GM20000 (cell line): Measurements from ENCODE around the gene ARSG.

ENCODE experiments used
- DNase-seq: peaks from one replicate; pipeline ENCODE4 v3.0.0; 2012; ENCODE audit warnings: low spot score
- TF ChIP-seq, protein P1 (sequence below): IDR thresholded peaks from 2 replicates; pipeline ENCODE4 v1.5.1; 2012; ENCODE audit warnings: mild to moderate bottlenecking, control low read depth; ENCODE audit errors: extremely low read depth, missing control alignments

The ARSG gene

DNA sequence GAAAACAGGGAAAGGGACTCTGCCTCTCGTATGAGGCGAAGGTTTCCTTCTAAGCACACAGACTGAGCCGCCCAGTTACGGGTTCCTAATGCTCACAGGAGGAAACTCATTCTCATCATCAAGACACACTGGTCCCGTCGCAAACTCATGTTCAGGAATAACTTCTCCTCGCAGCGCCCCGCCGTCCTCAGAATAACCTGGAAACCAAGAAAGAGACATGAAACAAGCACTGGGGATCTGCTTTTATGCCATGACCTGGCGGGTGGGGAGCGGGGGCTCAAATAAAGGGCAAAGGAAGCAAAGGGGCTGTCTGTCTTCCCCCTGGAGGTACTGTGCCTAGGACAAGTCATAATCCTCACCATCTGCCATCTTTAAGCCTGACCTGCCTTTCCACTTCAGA, 134.7 kb downstream of the ARSG start:
- DNase-seq: no peak
- TF ChIP-seq, protein P1, sequence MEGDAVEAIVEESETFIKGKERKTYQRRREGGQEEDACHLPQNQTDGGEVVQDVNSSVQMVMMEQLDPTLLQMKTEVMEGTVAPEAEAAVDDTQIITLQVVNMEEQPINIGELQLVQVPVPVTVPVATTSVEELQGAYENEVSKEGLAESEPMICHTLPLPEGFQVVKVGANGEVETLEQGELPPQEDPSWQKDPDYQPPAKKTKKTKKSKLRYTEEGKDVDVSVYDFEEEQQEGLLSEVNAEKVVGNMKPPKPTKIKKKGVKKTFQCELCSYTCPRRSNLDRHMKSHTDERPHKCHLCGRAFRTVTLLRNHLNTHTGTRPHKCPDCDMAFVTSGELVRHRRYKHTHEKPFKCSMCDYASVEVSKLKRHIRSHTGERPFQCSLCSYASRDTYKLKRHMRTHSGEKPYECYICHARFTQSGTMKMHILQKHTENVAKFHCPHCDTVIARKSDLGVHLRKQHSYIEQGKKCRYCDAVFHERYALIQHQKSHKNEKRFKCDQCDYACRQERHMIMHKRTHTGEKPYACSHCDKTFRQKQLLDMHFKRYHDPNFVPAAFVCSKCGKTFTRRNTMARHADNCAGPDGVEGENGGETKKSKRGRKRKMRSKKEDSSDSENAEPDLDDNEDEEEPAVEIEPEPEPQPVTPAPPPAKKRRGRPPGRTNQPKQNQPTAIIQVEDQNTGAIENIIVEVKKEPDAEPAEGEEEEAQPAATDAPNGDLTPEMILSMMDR: no peak

DNA sequence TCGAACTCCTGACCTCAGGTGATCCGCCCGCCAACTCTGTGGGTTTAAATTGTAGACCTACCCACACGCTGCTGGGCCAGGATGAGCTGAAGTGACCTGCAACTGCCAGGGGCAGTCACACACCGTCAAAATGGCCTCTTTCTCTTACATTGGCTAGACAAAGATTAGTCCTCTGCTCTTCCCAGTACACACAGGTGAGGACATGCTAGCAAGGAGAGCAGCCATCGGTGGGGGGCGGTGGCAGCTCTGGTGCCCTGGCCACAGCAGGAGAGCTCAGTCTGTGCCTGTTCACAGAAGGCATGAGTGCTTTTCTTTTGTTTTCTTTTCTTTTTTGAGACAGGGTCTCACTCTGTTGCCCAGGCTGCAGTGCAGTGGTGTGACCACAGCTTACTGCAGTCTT, 136.3 kb downstream of the ARSG start:
- TF ChIP-seq, protein P1: no peak
- no peak for DNase-seq

DNA sequence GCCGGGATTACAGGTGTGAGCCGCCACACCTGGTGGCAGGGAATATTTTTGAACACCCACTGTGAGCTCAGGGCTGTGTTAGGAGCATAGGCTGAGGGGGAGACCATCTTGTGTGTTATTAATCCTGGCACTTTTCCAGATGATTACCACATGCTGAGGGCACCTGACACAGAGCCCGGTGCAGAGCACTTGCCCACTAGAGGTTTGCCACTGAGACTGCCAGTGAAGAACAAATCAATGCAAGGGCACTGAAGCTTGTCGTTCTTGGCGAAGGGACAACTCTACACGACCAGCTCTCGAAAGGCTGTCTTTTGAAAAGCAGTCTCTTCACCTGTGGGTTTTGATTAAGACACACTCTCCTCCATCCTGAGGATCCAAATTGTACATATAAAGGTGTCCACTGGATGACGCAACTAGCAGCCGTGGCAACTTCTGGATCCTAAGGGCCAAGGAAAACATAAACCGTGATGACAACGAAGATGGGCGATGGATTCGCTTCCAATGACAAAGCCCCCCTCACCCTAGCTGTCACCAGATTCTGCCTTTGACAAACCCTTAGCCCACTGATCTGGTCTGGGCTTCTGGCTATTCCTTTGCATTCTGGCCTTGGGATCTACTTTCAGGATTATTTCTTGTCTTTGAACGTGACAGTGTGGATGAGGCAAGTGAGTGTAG, 137.3 kb downstream of the ARSG start:
- TF ChIP-seq, protein P1: no peak
- no peak for DNase-seq

DNA sequence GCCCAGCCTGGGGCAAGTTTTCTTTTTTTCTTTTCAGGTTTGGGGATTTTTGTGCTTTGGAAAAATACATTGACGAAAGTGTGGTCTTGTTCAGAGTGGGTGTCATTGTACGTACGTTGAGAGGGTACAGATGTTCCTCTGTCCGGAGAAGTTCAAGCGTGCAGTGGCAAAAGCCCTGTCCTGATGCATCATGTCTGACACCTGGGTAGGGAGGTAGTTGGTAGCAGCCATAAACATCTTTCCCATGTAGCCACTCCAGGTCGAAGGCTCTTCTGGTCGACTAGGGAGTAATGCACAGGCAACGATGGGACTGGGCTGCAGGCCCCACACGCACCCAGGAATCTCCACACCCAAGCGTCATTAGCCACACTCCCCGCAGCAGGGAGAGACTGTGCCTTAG, 138.6 kb downstream of the ARSG start:
- TF ChIP-seq, protein P1: no peak
- no peak for DNase-seq

DNA sequence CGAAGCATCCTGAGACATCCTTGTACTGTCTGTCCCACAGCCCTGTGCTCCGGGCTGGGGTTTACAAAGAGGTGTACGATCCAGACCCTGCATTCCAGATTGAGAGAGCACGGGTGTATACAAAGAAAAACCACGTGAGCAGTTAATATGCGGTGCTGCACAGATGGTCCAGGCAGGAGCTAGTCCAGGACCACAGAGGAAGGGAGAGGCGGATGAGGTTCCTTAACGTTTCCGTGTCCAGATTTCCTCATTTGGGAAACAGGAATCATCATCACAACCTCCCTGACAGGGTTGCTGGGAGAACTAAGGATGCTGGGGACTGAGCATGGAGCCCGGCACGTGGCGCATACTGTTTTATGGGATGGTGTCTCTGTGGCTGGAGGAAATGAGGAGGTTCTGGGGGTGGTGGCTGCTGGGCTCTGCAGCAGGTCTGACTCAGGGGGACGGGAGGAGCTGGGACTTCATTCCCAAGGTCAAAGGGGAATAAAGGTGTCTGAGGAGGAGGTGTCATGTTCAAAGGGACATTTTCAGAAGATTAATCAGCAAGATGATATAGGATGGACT, 139.8 kb downstream of the ARSG start:
- TF ChIP-seq, protein P1: no peak

DNA sequence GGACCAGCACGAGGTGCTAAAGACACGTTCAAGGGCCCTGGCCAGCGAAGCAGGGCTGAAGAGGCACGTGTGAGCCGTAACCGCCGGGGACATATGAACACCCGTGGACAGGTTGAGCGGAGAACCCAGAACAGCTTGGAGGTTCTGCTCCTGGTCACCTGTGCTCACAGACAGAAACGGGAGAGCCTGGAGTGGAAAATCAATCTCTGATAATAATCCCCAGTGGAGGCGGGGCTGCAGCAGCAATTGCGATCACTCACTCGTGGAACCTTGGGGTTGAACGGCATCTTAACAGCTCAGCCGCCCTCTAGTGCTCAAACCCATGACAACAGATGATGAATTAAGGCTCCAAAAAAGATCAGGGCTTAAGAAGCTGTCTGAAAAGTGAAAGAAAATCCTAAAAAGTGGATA, 140.4 kb downstream of the ARSG start:
- TF ChIP-seq, protein P1: no peak
- DNase-seq: no peak

More for the DNA sequence above, 139.8 kb downstream of the ARSG start:
- DNase-seq: no peak

DNA sequence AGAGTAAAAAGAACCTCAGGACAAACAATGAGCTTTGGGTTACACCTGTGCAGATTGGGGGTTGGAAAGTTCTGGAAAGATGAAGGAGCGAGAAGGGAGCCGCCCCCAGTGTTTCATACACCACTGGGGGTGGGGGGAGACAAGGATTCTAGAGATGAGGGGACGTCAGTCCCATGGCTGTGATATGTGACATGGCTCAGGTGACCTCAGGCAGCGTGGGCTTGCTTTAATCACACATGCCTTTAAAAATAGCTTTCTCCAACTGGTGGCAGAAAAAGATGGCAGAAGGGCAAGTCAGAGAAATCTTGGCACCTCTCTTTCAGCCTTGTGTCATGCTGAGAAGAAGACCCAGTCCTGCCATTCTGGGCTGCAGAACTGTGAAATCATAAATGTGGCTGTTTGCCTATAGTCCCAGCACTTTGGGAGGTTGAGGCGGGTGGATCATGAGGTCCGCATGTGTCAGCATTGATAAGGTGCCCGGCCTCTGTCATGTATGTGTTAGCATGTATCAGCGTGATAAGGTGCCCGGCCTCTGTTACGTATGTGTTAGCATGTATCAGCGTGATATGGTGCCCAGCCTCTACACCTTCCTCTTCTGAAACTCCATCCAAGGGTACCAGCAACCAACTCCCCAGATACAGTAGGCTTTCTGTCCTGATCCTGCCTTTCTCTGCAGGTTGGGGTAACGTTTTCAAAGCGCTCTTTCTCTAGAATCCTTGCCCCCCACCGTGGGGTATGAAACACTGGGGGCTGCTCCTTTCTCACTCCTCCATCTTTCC, 141.0 kb downstream of the ARSG start:
- TF ChIP-seq, protein P1: no peak
- DNase-seq: no peak
